Caki2 (cell line): ENCODE measurements around the gene SLC4A7. TPM values are rescaled to one million over a fixed set of nuclear protein-coding genes. Genes with fewer than 3 reads are reported as not detected.
"Not testable (repeated sequence)": the region's sequence is repeated elsewhere in the genome, so short reads cannot be mapped to it uniquely, and the experiment has no call there.

Source experiments
- DNase-seq: peaks from one replicate; pipeline ENCODE4 v3.0.0-alpha.2; 2015; ENCODE audit warnings: low read depth
- in situ Hi-C: cut with HindIII; loops from 2 replicates; pipeline ENCODE4 v1.10.0; 2016; ENCODE audit warnings: low sequenced_read_pairs, low pct_unique_long_range_greater_than_20kb, mixed read lengths
- total RNA-seq: library from RNA; depleted of rRNA; stranded (reverse); fragments of >200 nt; shearing (Covaris generic); gene quantifications from 2 replicates; pipeline ENCODE4 v1.2.3, GENCODE V29; 2014; ENCODE audit warnings: low replicate concordance; rRNA removed

The SLC4A7 gene
- total RNA-seq, 1 experiment from 2014 or later, result 13.7 TPM

DNA sequence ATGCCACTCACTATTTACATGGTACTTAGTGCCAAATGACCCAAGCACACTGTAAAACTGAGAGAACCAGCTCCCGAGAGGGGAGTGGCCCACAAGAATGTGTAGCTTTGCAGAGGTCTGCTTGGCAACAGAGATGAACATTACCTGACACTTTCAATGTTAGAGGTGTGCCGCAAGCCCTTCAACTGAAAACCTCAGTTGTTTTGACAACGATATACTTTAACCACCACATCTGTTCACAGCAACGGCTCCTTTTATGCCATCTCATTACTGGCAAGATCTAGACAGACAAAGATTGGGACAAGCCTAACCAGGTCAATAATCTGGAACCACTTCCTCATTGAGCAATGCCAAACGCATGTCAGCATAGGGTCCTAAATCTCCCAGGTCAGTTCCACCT is 138.7 kb downstream of the SLC4A7 start:
- DNase-seq, result no peak
- in situ Hi-C loops, result no loop called here

DNA sequence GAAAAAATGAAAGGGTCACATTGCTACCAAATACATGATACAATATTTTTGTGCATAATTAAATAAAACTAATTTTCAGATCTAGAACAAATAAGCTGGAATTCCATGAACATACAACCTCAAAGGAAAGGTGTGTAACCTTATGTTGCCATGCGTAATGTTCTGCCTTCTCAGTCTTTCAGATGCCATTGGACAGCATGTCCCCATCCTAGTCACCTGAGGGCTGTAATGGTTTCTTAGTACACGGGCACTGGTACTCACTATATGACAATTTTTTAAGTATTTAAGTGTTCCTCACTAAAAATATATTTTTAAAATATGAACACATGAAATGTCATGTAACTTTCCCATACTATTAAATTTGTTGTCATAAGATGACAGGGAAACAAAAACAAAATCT is 139.1 kb downstream of the SLC4A7 start:
- in situ Hi-C loops, result no loop called here
- DNase-seq, result no peak

GRCh38 chr3:27344192-27344591 is 140.0 kb downstream of the SLC4A7 start:
- in situ Hi-C loops, result no loop called here
- DNase-seq, result no peak

GRCh38 chr3:27342267-27342666 is 141.9 kb downstream of the SLC4A7 start:
- in situ Hi-C loops, result no loop called here
- DNase-seq, result no peak

- no peak for DNase-seq
Observed at GRCh38 chr3:27340534-27340933, 143.7 kb downstream of the SLC4A7 start.

DNA sequence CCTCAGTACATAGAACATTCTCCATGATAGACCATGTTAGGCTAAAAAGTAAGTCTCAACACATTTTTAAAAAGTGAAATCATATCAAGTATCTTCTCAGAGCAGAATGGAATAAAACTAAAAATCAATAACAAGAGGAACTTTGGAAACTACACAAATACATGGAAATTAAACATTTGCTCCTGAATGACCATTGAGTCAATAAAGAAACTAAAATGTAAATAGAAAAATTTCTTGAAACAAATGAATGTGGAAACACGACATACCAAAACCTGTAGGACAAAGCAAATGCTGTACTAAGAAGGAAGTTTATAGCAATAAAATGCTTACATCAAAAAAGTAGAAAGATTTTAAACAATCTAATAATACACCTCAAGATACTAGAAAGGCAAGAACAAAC is 148.6 kb downstream of the SLC4A7 start:
- in situ Hi-C loops, result no loop called here
- DNase-seq, result no peak

More at GRCh38 chr3:27340534-27340933, 143.7 kb downstream of the SLC4A7 start:
- in situ Hi-C loops, result no loop called here

GRCh38 chr3:27333843-27334242 is 150.3 kb downstream of the SLC4A7 start:
- in situ Hi-C loops, result no loop called here
- DNase-seq, result no peak

GRCh38 chr3:27328982-27329762 is 155.0 kb downstream of the SLC4A7 start:
- in situ Hi-C loops, DNase-seq: not testable (repeated sequence)

DNA sequence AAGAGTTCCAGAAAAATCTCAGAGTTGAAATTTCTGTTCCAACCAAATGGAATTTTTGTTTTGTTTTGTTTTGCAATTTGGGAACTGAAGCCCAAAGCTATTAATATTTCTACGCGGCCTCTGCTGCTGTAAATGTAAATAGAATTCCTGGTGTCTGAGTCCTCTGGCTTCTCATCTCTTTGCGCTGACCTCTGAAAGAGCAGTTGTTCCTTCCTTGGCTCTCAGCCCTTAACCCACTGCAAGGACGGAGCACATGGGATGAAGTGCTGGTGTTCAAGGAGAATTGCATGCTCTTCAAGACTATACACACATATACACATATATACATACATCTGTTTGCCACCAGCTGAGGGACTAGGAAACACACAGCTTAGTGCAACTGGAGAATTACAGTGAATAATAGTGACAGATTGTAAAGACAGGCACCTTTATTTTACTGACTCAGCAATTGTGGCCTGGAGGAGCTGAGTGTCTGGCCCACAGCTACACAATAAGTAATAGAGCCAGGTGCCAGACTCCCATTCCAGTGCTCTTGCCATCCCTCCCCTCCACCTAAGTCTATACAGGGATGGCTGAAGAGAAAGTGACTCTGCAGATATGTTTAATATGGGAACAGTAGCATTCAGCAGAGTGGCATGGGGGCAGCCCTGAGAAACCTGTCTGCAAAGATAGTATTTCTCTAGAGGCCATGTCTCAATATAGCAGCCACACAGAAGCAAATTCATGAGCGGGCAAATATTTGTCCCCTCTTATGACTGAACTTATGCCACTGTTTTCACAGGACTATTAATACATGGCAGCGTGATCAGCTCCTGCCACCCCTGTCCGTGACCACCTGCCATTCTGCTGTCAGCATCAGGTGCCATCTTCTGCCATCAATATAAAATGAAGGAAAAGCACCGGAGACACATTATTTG is 157.3 kb downstream of the SLC4A7 start:
- in situ Hi-C loops, result no loop called here
- DNase-seq, result no peak

DNA sequence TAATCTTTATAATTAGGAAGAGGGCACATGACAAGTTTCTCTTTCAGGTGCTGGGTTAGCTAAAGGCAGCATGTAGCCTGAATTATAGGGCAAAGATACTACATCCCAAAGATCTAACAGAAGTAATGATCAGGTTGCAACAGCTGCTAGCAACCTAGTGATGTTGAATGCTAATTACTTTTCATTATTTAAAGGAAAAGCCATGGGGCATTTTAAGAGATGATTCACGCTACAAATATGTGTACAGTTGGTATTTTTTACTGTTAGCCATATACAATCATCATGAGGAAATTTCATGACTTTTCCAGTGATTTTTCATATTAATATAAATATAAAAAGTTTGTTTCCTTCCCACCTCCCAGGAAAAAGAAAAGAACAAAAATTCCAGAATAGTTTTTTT is 158.0 kb downstream of the SLC4A7 start:
- in situ Hi-C loops, result no loop called here
- DNase-seq, result no peak

DNA sequence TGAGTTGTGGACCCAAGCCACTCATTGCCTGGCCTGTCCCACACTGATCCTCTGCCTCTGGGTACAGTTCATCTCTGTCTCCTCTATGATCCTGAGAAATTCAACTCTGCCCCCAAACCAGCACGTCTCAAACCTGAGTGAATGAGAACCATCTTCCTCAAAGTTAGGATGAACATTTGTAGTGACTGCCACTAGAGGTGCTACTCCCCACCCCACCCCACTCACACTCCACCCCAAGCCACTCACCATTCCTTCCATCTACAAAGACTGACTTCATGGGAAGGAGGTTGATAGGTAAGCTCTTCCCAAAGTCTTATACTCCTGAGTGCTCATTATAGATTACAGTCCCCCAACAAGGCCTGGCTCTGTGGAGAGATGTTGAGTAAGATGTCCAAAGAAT is 158.8 kb downstream of the SLC4A7 start:
- in situ Hi-C loops, result no loop called here
- no peak for DNase-seq

- no peak for DNase-seq
- in situ Hi-C loops, result no loop called here
Observed at GRCh38 chr3:27324686-27325085, 159.5 kb downstream of the SLC4A7 start.

GRCh38 chr3:27323087-27323570 is 161.1 kb downstream of the SLC4A7 start:
- in situ Hi-C loops, result no loop called here
- no peak for DNase-seq

Other genes with a start within 250 kb of the SLC4A7 start
- 0.07 TPM in 1 of 2 replicates, not detected in the other for gene NEK10, start 115.0 kb downstream of the SLC4A7 start, total RNA-seq
- not detected in 2 replicates for gene EOMES, start 237.9 kb upstream of the SLC4A7 start, total RNA-seq